Activated T-helper 17 cell treated with anti-CD3 and anti-CD28 coated beads, Interleukin-2, amount 50 U/mL, for 72 hours (primary cell): Measurements from ENCODE around the gene RASSF3. TPM values are rescaled to one million over a fixed set of nuclear protein-coding genes. Genes with fewer than 3 reads are reported as not detected.

ENCODE experiments used
- ATAC-seq: fragments of 150-1000 bp; cut with Tn5 transposase; replicated peaks from 2 replicates; pipeline ENCODE4 v1.10.0; 2021; ENCODE audit warnings: mild to moderate bottlenecking, moderate library complexity
- H3K27ac Mint-ChIP-seq: one replicate; pipeline ENCODE4 v1.8.0; 2022; ENCODE audit warnings: mixed read lengths
- H3K27me3 Mint-ChIP-seq: one replicate; pipeline ENCODE4 v1.8.0; 2022; ENCODE audit warnings: mixed read lengths
- H3K36me3 Mint-ChIP-seq: one replicate; pipeline ENCODE4 v1.8.0; 2022; ENCODE audit warnings: low read depth, mild to moderate bottlenecking, mixed read lengths
- H3K4me1 Mint-ChIP-seq: one replicate; pipeline ENCODE4 v1.8.0; 2022; ENCODE audit warnings: mixed read lengths
- H3K4me3 Mint-ChIP-seq: one replicate; pipeline ENCODE4 v1.8.0; 2022; ENCODE audit warnings: mild to moderate bottlenecking, mixed read lengths
- H3K9me3 Mint-ChIP-seq: one replicate; pipeline ENCODE4 v1.8.0; 2022; ENCODE audit warnings: mixed read lengths
- total RNA-seq, 2 donors: library from RNA; stranded (reverse); gene quantifications; one replicate each; pipeline ENCODE4 v1.2.3, GENCODE V29; 2022

Gene RASSF3
- total RNA-seq, 2 donors from 2014 or later: 31.0 to 43.9 TPM

GRCh38 chr12:64716371-64716770 is 106.1 kb downstream of the RASSF3 start:
- peak overlapping the region; percentile 67 for H3K27ac Mint-ChIP-seq
- no peak overlapping the region for H3K4me3 Mint-ChIP-seq
- H3K9me3 Mint-ChIP-seq: no peaks in the 10 kb centered on the region
- peaks cover 74% of the 10 kb centered on the region for H3K36me3 Mint-ChIP-seq
- no peak for ATAC-seq
- H3K27me3 Mint-ChIP-seq: no peaks in the 10 kb centered on the region
- H3K4me1 Mint-ChIP-seq: peaks cover 14% of the 10 kb centered on the region

- peaks cover 14% of the 10 kb centered on the region for H3K4me1 Mint-ChIP-seq
- peaks cover 80% of the 10 kb centered on the region for H3K36me3 Mint-ChIP-seq
- no peak for ATAC-seq
- H3K9me3 Mint-ChIP-seq: no peaks in the 10 kb centered on the region
- no peaks in the 10 kb centered on the region for H3K27me3 Mint-ChIP-seq
- no peak overlapping the region for H3K4me3 Mint-ChIP-seq
- H3K27ac Mint-ChIP-seq: peak overlapping the region; percentile 67
Observed at GRCh38 chr12:64716839-64717455, 106.7 kb downstream of the RASSF3 start.

- Mint-ChIP-seq H3K4me1 (peaks cover 18% of the 10 kb centered on the region), H3K4me3 (no peak overlapping the region), H3K27ac (no peak overlapping the region), H3K9me3 (no peaks in the 10 kb centered on the region), H3K27me3 (no peaks in the 10 kb centered on the region), H3K36me3 (peaks cover 82% of the 10 kb centered on the region)
- ATAC-seq: no peak
Observed at GRCh38 chr12:64718649-64719048, 108.4 kb downstream of the RASSF3 start.

GRCh38 chr12:64720884-64721283 is 110.6 kb downstream of the RASSF3 start:
- H3K4me1 Mint-ChIP-seq: peaks cover 14% of the 10 kb centered on the region
- ATAC-seq: no peak

GRCh38 chr12:64722835-64723234 is 112.5 kb downstream of the RASSF3 start:
- H3K36me3 Mint-ChIP-seq: peaks cover 55% of the 10 kb centered on the region
- H3K4me3 Mint-ChIP-seq: no peak overlapping the region
- no peaks in the 10 kb centered on the region for H3K9me3 Mint-ChIP-seq
- H3K27me3 Mint-ChIP-seq: no peaks in the 10 kb centered on the region
- no peak for ATAC-seq
- peaks cover 9% of the 10 kb centered on the region for H3K4me1 Mint-ChIP-seq
- peak overlapping the region; percentile 29 for H3K27ac Mint-ChIP-seq

More at GRCh38 chr12:64720884-64721283, 110.6 kb downstream of the RASSF3 start:
- peaks cover 63% of the 10 kb centered on the region for H3K36me3 Mint-ChIP-seq
- no peak overlapping the region for H3K4me3 Mint-ChIP-seq
- no peak overlapping the region for H3K27ac Mint-ChIP-seq
- H3K27me3 Mint-ChIP-seq: no peaks in the 10 kb centered on the region
- no peaks in the 10 kb centered on the region for H3K9me3 Mint-ChIP-seq

- H3K27ac Mint-ChIP-seq: peak overlapping the region; percentile 37
Observed at GRCh38 chr12:64723630-64724029, 113.3 kb downstream of the RASSF3 start.

GRCh38 chr12:64724201-64724745 is 114.0 kb downstream of the RASSF3 start:
- no peak for ATAC-seq
- peaks cover 9% of the 10 kb centered on the region for H3K4me1 Mint-ChIP-seq
- H3K36me3 Mint-ChIP-seq: peaks cover 62% of the 10 kb centered on the region
- no peaks in the 10 kb centered on the region for H3K27me3 Mint-ChIP-seq
- H3K27ac Mint-ChIP-seq: peak overlapping the region; percentile 37
- no peaks in the 10 kb centered on the region for H3K9me3 Mint-ChIP-seq
- no peak overlapping the region for H3K4me3 Mint-ChIP-seq

More at GRCh38 chr12:64723630-64724029, 113.3 kb downstream of the RASSF3 start:
- peaks cover 9% of the 10 kb centered on the region for H3K4me1 Mint-ChIP-seq
- no peak overlapping the region for H3K4me3 Mint-ChIP-seq
- peaks cover 59% of the 10 kb centered on the region for H3K36me3 Mint-ChIP-seq
- no peaks in the 10 kb centered on the region for H3K9me3 Mint-ChIP-seq
- no peak for ATAC-seq
- H3K27me3 Mint-ChIP-seq: no peaks in the 10 kb centered on the region

- Mint-ChIP-seq H3K4me1 (peaks cover 9% of the 10 kb centered on the region), H3K9me3 (no peaks in the 10 kb centered on the region), H3K36me3 (peaks cover 49% of the 10 kb centered on the region), H3K4me3 (peak overlapping the region; percentile 54), H3K27me3 (no peaks in the 10 kb centered on the region), H3K27ac (peak overlapping the region; percentile 89)
- no peak for ATAC-seq
Observed at GRCh38 chr12:64729909-64730587, 119.8 kb downstream of the RASSF3 start.

- H3K36me3 Mint-ChIP-seq: peaks cover 54% of the 10 kb centered on the region
- peak; percentile 47 for ATAC-seq
- H3K9me3 Mint-ChIP-seq: no peaks in the 10 kb centered on the region
- H3K27ac Mint-ChIP-seq: peak overlapping the region; percentile 89
- no peaks in the 10 kb centered on the region for H3K27me3 Mint-ChIP-seq
- H3K4me1 Mint-ChIP-seq: peaks cover 9% of the 10 kb centered on the region
- peak overlapping the region; percentile 54 for H3K4me3 Mint-ChIP-seq
Observed at GRCh38 chr12:64730588-64730969, 120.3 kb downstream of the RASSF3 start.

GRCh38 chr12:64731683-64732082 is 121.4 kb downstream of the RASSF3 start:
- Mint-ChIP-seq H3K4me3 (no peak overlapping the region), H3K4me1 (peaks cover 9% of the 10 kb centered on the region), H3K9me3 (no peaks in the 10 kb centered on the region), H3K27me3 (no peaks in the 10 kb centered on the region), H3K27ac (peak overlapping the region; percentile 89), H3K36me3 (peaks cover 62% of the 10 kb centered on the region)
- no peak for ATAC-seq

GRCh38 chr12:64733857-64734256 is 123.6 kb downstream of the RASSF3 start:
- no peak for ATAC-seq
- Mint-ChIP-seq H3K4me1 (peaks cover 17% of the 10 kb centered on the region), H3K36me3 (peaks cover 66% of the 10 kb centered on the region)

GRCh38 chr12:64735442-64735841 is 125.1 kb downstream of the RASSF3 start:
- Mint-ChIP-seq H3K9me3 (no peaks in the 10 kb centered on the region), H3K27me3 (no peaks in the 10 kb centered on the region), H3K27ac (no peak overlapping the region), H3K36me3 (peaks cover 72% of the 10 kb centered on the region), H3K4me1 (peaks cover 10% of the 10 kb centered on the region), H3K4me3 (no peak overlapping the region)
- no peak for ATAC-seq

More at GRCh38 chr12:64733857-64734256, 123.6 kb downstream of the RASSF3 start:
- no peaks in the 10 kb centered on the region for H3K27me3 Mint-ChIP-seq
- no peak overlapping the region for H3K4me3 Mint-ChIP-seq
- no peak overlapping the region for H3K27ac Mint-ChIP-seq
- H3K9me3 Mint-ChIP-seq: no peaks in the 10 kb centered on the region

- no peak overlapping the region for H3K27ac Mint-ChIP-seq
- H3K4me1 Mint-ChIP-seq: peaks cover 7% of the 10 kb centered on the region
- H3K36me3 Mint-ChIP-seq: peaks cover 84% of the 10 kb centered on the region
Observed at GRCh38 chr12:64736771-64737170, 126.5 kb downstream of the RASSF3 start.

GRCh38 chr12:64737539-64737938 is 127.2 kb downstream of the RASSF3 start:
- Mint-ChIP-seq H3K4me3 (peak overlapping the region; percentile 6), H3K27me3 (no peaks in the 10 kb centered on the region), H3K36me3 (peaks cover 92% of the 10 kb centered on the region), H3K9me3 (no peaks in the 10 kb centered on the region), H3K27ac (peak overlapping the region; percentile 84), H3K4me1 (peaks cover 7% of the 10 kb centered on the region)
- peak; percentile 83 for ATAC-seq

More at GRCh38 chr12:64736771-64737170, 126.5 kb downstream of the RASSF3 start:
- Mint-ChIP-seq H3K4me3 (no peak overlapping the region), H3K9me3 (no peaks in the 10 kb centered on the region), H3K27me3 (no peaks in the 10 kb centered on the region)
- ATAC-seq: no peak

- Mint-ChIP-seq H3K9me3 (no peaks in the 10 kb centered on the region), H3K27me3 (no peaks in the 10 kb centered on the region), H3K4me1 (peaks cover 12% of the 10 kb centered on the region), H3K4me3 (no peak overlapping the region), H3K27ac (no peak overlapping the region), H3K36me3 (peaks cover 99% of the 10 kb centered on the region)
- ATAC-seq: no peak
Observed at GRCh38 chr12:64739778-64740177, 129.5 kb downstream of the RASSF3 start.
